Measurements from ENCODE around the gene RGL2. TPM values are rescaled to one million over a fixed set of nuclear protein-coding genes. Genes with fewer than 3 reads are reported as not detected.

RGL2 gene
- total RNA-seq, 4 donors from 2014 or later: 28.7 to 81.2 (median 41.7) TPM

GRCh38 chr6:33299237-33299944 lies 649 bp upstream of the RGL2 start:
- ATAC-seq (ENCODE audit: low FRiP score): peak; percentile 69

GRCh38 chr6:33297956-33298772 lies 578 bp downstream of the RGL2 start:
- ATAC-seq (ENCODE audit: low FRiP score) (peak; percentile 63), DNase-seq (ENCODE audit: low spot score) (peak; percentile 50)
- no peak for TF ChIP-seq CTCF (IDR thresholded peaks at IDR 0.05)

More at GRCh38 chr6:33299237-33299944, 649 bp upstream of the RGL2 start:
- TF ChIP-seq CTCF (IDR thresholded peaks at IDR 0.05): peak in 1 of 3 donors; percentile 46
- DNase-seq (ENCODE audit: low spot score): peak; percentile 72

- ATAC-seq (ENCODE audit: low FRiP score) (peak; percentile 11), DNase-seq (ENCODE audit: low spot score) (no peak)
- no peak for TF ChIP-seq CTCF (IDR thresholded peaks at IDR 0.05)
These were observed 1.3 kb downstream of the RGL2 start for GRCh38 chr6:33297406-33297955.

- TF ChIP-seq CTCF (IDR thresholded peaks at IDR 0.05): no peak
- DNase-seq (ENCODE audit: low spot score) (no peak), ATAC-seq (ENCODE audit: low FRiP score) (no peak)
These were observed 1.8 kb downstream of the RGL2 start for GRCh38 chr6:33296797-33297405.

GRCh38 chr6:33295621-33296369 lies 2.9 kb downstream of the RGL2 start:
- no peak for TF ChIP-seq CTCF (IDR thresholded peaks at IDR 0.05)
- ATAC-seq (ENCODE audit: low FRiP score): no peak
- no peak for DNase-seq (ENCODE audit: low spot score)

- no peak for ATAC-seq (ENCODE audit: low FRiP score)
- DNase-seq (ENCODE audit: low spot score): no peak
- TF ChIP-seq CTCF (IDR thresholded peaks at IDR 0.05): no peak
These were observed 4.5 kb downstream of the RGL2 start for GRCh38 chr6:33294086-33294823.

Measured in omental fat pad (tissue), 4 donors.